Fibroblast of the aortic adventitia (primary cell): ENCODE measurements around the gene ETFA. TPM values are rescaled to one million over a fixed set of nuclear protein-coding genes. Genes with fewer than 3 reads are reported as not detected.
A peak's percentile ranks its signal among the peaks of the same experiment; 100 is the strongest.

Source experiments
- DNase-seq: peaks from one replicate; pipeline ENCODE4 v3.0.0-alpha.2; 2010; ENCODE audit warnings: low read depth
- H3K4me3 ChIP-seq: 2 replicates; pipeline ENCODE4 v1.5.1; 2011; ENCODE audit warnings: low read depth, mild to moderate bottlenecking, control low read depth, low read length, moderate library complexity
- total RNA-seq: library from RNA; depleted of rRNA; stranded (reverse); fragments of >200 nt; gene quantifications from 2 replicates; pipeline ENCODE4 v1.2.3, GENCODE V29; 2012; ENCODE audit warnings: low replicate concordance
- TF ChIP-seq, protein P1 (sequence below): IDR thresholded peaks from 2 replicates; pipeline ENCODE4 v1.5.1; 2011; ENCODE audit warnings: mild to moderate bottlenecking, low read length, control low read depth, inconsistent platforms; ENCODE audit not compliant: insufficient read depth

Gene ETFA
- total RNA-seq, 1 donor: 87.8 TPM

DNA sequence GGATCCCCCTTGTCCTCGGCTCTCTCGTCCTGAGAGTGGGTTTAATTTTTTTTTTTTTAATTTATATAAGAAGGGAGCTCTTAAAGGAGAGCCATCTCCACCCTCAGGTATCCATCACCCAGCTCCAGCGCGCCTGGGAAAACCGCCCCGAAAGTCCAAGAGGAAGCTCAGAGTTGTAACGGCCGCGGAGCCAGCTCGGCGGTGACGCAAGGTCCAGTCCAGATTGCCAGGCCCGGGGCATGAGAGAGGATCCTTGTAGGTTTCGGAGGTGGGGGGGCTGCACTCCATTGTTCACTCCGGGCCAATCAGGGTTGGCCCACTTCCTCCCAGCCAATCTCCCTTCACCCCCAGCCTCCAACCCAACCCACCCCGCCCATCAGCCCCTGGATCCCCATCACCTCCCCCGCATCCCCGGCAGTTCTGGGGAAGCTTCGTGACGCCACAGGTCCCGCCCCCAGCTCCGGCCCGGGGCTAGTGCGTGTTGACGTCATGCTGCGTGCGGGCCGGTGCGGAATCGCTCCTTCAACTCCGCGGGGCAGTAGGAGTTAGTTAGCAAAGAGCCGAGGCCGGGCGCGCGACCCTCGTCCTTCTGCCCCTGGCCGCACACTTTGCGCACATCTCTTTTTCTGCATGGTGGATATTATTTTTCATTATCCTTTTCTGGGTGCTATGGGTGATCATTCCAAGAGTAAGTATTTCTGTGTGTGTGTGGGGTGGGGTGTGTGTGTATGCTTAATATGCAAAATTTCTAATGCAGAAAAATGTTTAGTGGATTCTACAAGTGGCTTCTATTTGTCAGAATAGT is 25.2 kb upstream of the ETFA start, which contains the start of gene ISL2:
TSS of gene ISL2 (plus strand) at position 520 of the 805 bp plus-strand sequence. CDS start at position 631, 111 bp downstream.
- TF ChIP-seq, protein P1, sequence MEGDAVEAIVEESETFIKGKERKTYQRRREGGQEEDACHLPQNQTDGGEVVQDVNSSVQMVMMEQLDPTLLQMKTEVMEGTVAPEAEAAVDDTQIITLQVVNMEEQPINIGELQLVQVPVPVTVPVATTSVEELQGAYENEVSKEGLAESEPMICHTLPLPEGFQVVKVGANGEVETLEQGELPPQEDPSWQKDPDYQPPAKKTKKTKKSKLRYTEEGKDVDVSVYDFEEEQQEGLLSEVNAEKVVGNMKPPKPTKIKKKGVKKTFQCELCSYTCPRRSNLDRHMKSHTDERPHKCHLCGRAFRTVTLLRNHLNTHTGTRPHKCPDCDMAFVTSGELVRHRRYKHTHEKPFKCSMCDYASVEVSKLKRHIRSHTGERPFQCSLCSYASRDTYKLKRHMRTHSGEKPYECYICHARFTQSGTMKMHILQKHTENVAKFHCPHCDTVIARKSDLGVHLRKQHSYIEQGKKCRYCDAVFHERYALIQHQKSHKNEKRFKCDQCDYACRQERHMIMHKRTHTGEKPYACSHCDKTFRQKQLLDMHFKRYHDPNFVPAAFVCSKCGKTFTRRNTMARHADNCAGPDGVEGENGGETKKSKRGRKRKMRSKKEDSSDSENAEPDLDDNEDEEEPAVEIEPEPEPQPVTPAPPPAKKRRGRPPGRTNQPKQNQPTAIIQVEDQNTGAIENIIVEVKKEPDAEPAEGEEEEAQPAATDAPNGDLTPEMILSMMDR: no peak
- peak; percentile 72 for DNase-seq
- peak within 1 kb of the TSS; percentile 44 for H3K4me3 ChIP-seq

DNA sequence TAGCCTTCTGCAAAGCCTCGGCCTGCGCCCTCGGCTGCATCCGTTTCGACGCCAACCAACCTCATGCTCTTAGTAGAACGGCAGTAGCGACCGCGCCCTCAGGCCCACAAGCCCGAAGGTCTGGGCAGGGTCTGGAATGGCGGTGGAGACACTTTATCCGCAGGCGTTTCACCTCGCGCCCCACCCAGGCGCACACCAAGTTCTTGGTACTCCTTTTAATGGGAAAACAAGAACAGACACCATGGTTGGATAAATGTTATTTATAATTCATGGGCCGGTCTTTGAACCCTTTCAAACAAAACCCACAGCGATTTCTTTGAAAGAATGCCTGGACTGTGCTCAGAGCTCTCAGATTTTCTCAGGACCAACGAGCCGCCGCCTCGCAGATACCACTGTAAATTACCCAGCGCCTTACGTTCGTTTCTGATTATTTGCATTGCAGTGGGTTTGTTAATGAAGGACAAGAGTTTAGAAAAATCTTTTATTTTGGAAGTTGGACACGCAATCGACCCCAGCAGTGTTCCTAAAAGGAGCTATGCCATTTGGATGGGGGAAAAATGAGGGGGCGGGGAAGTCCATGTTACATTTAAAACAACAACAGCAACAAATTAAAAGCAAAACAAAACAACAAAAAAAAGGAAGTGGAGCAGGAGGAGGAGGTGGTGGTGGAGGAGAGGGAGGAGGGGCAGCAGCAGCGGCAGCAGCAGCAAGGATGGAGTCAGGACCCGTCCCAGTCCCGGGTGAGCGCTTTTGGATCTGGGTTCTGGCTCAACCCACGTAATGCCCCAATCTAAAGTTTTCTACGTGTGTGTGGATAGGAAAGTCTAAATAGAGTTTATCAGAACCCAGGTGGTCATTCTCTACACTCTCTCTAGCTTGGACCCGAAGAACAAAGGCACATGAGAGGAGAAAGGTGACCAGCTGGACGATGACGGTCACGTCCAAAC is 24.3 kb upstream of the ETFA start:
- no peak for DNase-seq
- TF ChIP-seq, protein P1: no peak

DNA sequence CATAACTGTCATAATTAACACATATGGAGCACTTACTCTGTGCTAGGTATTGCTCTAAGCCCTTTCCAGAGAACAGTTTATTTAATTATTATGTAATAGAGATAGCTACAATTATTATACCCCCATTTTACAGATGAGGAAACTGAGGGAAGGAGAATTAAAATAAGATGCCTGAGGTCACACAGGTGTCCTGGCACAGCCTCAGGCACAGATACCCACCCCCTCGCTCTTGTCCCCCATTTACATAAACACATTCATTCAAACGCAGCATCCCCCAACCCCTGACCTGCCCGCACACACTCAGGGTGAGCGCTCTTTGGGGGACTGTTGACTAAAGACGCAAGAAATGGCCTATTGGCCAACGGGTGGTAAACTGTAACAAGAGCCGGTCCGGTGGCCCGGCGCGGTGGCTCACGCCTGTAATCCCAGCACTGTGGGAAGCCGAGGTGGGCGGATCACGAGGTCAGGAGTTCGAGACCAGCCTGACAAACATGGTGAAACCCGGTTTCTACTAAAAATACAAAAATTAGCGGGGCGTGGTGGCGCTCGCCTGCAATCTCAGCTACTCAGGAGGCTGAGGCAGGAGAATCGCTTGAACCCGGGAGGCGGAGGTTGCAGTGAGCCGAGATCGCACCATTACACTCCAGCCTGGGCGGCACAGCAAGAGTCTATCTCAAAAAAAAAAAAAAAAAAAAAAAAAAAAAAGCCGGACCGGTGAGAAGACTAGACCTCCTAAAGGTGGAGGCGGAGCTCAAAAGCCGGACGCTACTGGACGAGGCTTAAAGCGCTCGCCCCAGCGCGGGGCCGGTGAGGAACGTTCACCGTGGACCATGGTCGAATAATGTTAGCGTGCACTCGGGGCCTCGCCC is 23.4 kb upstream of the ETFA start:
- TF ChIP-seq, protein P1: no peak
- no peak for DNase-seq
- H3K4me3 ChIP-seq: no peak overlapping the region

More for the DNA sequence above, 24.3 kb upstream of the ETFA start:
- H3K4me3 ChIP-seq: peak overlapping the region; percentile 44

DNA sequence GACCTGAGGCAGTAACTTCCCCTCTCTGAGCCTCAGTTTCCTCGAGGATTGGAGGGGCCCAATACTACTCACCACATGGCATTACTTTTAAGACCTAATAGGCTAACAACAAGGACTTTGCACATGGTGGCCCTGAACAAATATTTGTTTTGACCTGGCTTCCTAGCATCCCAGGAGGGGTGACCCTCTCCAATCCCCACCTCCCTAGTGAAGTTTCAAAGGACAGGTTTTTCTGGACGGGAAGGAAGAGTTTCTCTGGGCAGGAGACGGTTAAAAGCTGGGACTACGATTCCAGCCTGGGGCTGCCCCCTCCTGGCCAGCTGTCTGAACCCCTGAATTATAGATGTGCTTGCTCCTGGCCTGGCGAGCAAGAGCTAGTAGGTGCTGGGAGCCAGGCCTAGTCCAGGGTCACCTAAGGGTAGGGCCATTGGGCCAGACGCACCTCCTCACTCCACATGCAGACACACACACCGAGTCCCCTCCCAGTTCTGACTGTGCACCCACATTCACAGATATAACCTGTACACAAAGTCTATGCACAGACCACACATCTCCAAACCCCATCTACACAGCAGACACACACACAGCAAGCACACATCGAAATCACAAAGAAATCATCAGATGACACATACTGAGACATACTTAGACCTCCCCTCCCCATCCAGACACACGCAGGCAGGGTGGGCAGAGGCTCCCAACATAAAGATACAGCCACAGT is 22.6 kb upstream of the ETFA start:
- TF ChIP-seq, protein P1: no peak
- DNase-seq: no peak
- no peak overlapping the region for H3K4me3 ChIP-seq

DNA sequence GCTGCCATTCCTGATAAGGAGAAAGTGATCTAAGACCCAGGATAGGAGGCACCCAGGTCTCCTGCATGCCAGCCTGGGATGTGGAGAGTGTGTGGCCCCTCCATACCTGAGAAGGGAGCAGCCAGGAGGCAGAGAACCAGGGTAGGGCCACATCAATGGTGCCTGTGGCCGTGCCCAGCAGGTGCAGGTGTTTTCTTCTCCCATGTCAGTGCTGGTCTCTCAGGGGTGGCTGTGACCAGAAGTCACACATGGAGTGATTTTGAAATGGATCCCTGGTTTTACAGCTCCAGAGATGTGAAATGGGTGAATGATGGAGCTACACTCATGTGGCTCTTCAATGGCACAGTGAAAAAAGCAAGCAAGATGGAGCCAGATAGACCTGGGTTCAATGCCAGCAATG is 22.0 kb upstream of the ETFA start:
- TF ChIP-seq, protein P1: no peak
- H3K4me3 ChIP-seq: no peak overlapping the region
- DNase-seq: no peak
